HL-60/S4 treated with retinoic acid at 250 ng/mL for 4 days and 3 days (cell line): ENCODE data around the gene COX7A2.

Source experiments
- in situ Hi-C: fragments of 300-500 bp; cut with MboI; formaldehyde crosslinking; loops from 2 replicates; pipeline ENCODE4 v1.7.0; 2022; ENCODE audit warnings: low sequenced_read_pairs

Gene COX7A2

GRCh38 chr6:75223428-75223827 lies 20.2 kb downstream of the COX7A2 start:
- in situ Hi-C loops = loop anchor here (25.0 kb wide), 2 partner anchors 1361 to 1486 kb away; no protein-coding TSS in a partner anchor

DNA sequence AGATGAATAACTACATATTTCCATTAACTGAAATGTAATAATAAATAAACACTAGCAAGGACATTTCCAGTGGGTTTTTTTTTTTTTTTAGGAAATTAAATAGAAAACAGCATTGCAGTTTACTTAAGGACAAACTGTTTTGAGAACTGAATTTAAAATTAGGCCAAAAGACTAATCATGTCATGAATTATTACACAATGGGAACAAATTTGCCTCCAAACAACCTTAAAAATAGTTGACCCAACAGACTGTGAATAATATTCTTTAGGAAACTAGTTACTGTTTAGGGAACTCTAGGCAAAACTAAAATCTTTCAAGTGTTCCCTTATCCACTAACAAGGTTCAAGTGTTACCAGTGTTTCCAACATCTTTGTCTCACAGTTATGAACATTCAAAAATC lies 21.3 kb downstream of the COX7A2 start:
- in situ Hi-C loops = loop anchor here (25.0 kb wide), 2 partner anchors 1360 to 1485 kb away; no protein-coding TSS in a partner anchor

- in situ Hi-C loops = loop anchor here (25.0 kb wide), 2 partner anchors 1359 to 1484 kb away; no protein-coding TSS in a partner anchor
These were observed 22.5 kb downstream of the COX7A2 start for GRCh38 chr6:75221116-75221515.

GRCh38 chr6:75220357-75220756 lies 23.2 kb downstream of the COX7A2 start:
- in situ Hi-C loops = loop anchor here (25.0 kb wide), 2 partner anchors 1358 to 1483 kb away; no protein-coding TSS in a partner anchor

DNA sequence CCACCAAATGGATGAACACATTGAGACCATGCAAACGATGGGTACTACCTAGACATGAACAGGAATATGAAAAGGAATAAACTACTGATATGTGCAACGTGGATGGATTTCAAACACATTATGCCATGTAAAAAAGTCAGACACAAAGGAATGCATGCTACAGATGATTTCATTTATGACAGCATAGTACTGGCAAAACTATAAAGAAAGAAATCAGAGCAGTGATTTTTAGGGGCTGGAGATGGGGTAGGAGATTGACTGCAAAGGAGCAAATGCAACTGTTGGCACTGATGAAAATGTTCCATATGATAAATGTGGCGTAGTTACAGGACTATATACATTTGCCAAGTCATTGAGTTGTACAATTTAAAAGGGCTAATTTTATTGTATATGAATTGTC lies 24.3 kb downstream of the COX7A2 start:
- in situ Hi-C loops = loop anchor here (25.0 kb wide), 2 partner anchors 1357 to 1482 kb away; no protein-coding TSS in a partner anchor

DNA sequence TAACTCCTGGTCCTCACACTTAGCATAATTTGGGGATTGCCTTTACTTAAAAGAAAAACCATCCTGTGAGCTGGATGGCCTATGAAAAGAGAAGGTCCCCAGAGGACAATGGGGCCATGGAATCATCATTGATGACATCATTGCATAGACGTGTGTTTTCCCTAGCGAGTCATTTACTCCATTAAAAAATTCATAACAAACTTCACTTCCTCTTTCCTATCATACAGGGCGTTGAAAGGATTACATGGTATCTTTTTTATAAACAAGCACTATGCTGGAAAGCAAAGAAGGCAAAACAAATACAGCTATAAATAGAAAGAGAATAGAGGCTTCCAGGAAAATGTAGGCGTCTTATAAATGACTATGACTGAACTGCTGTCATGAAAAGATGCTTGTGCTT lies 26.4 kb downstream of the COX7A2 start:
- in situ Hi-C loops = loop anchor here (25.0 kb wide), 2 partner anchors 1355 to 1480 kb away; no protein-coding TSS in a partner anchor

DNA sequence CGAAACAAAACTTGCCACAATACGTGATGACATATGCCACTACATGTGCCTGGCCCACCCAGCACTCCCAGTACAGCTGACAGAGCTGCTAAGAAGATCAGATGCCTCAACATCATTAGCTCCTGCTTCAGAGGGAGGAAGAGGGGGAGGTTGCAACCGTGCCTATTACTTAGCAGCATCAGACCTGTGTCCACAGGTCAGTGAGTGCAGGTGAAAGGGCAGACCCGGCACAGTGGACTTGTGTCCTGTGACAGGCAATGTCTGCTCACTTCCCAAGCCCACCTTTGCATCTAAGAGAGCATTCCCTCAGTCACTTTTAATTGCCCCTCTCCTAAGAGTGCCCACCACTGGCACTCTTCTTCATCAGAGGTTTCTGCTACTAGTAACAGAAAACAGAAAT lies 28.3 kb downstream of the COX7A2 start:
- in situ Hi-C loops = loop anchor here (25.0 kb wide), 2 partner anchors 1353 to 1478 kb away; no protein-coding TSS in a partner anchor

DNA sequence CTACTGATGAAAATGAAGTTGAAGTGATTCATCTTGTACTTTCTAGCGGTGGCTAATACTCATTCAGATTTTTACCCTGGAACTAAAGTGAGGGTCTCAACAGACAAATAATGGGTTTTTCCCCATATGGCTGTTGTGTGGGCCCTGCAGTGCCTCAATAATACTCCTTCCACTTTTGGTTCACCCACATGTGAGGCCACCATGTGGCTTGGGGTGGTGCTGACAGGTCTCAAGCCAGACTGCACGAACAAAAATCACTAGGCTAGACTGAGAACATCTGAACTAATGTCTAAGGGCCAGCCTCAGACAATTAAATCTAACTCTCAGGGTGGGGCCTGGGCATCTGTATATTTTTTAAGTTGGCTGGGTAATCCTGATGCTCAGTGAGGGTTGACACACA lies 29.9 kb downstream of the COX7A2 start:
- in situ Hi-C loops = loop anchor here (25.0 kb wide), 2 partner anchors 1351 to 1476 kb away; no protein-coding TSS in a partner anchor

DNA sequence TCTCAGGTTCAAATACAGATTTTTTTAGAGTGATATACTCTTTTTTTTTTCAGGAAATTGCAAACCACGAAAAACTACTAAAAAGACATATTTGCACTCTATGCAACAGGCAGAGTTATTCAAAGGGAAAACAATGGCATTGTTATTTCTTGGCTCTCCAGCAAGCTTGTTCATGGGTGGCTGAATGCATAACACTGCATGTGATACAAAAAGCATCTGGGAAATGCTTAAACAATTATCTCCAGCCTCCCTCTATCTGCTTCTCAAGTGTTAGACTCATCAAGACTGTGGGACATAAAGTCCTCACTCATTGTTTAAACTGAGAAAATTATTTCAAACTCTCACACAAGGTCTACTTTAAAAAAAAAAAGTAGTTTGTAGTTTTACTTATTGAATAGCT lies 30.5 kb downstream of the COX7A2 start:
- in situ Hi-C loops = loop anchor here (25.0 kb wide), 2 partner anchors 1351 to 1476 kb away; no protein-coding TSS in a partner anchor

DNA sequence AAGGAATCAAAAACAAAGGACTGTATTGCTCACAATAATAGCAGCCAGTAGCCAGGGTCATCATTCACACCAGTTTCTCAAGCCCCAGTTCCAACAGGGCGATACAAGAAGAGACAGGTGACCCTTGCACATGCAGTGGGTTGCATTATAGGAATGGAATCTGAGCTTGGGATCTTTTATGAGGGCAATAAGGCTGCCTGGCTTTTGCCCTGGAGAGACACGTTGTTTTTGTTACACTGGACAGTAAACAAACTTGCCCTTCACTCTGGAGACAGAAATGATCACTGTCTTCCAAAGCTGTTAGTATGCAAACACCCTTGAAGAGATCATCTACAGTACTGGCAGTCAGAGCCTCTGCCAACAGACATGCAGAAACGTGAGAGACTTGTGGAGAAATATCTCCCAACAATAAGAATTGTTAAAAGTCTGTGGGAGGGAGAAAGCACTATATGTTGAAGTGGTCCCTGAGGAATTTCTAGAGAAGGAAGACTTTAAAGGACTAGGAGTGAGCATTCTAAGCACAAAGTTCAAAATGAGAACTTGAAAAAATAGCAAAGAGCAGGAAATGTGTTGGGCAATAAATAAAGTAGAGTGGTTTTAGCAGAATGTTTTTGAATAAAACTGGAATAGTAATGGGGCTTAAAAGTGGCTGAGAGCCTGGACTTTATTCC lies 31.5 kb downstream of the COX7A2 start:
- in situ Hi-C loops = loop anchor here (25.0 kb wide), 2 partner anchors 1350 to 1475 kb away; no protein-coding TSS in a partner anchor

DNA sequence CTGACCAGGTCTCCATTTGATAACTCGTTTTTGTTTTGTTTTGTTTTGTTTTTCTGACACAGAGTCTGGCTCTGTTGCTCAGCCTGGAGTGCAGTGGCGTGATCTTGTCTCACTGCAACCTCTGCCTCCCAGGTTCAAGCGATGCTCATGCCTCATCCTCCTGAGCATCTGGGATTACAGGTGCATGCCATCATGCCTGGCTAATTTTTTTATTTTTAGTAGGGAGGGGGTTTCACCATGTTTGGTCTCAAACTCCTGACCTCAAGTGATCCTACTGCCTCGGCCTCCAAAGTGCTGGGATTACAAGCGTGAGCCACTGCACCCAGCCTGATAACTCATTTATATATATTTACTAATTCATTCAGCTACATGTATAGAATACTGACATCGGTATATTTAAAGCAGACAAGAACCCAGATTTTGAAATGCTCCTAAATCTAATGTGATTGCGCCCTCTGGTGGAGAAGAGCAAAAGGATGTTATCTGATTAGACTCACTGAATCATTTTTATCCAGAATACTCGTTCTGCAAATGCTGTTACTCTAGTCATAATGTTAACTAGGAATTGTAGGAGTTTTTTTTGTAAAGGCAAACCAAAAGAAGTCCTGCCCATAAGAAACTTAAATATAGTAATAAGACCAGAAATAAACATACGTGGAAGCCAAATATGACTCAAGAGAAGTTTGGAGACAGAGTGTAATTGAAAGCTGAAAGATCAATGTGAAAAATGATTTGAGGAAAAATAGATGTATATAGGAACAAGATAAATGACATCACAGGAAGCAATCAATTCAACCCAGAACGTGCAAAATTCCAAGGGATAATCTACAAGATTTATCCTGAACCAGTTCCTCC lies 32.5 kb downstream of the COX7A2 start:
- in situ Hi-C loops = loop anchor here (25.0 kb wide), 2 partner anchors 1349 to 1474 kb away; no protein-coding TSS in a partner anchor

DNA sequence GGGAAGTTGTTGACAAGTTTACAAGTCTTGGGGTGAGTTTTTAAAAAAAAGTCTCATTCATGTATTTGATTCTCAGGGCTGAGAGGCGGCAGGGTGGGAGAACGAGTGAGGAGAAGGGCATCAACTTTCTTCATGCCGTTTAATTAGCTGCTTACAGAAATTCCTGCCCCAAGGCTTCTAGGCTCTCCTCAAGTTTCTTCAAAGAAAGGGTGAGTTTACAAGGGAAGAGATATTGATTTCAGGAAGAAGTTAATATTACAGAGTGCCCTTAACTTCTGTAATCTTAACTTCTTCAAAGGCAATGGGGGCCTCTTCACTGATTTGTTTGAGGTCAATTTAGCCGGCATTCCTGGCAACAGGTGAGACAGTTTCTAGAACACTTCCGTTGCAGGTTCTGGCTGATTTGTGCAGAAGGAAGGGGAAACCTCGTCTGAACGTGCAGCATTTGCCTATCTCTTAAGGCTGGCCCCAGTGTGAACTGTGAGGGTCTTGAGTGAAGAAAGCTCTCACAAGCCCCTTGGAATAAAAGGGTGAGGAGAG lies 34.3 kb downstream of the COX7A2 start:
- in situ Hi-C loops = loop anchor here (25.0 kb wide), 2 partner anchors 1347 to 1472 kb away; no protein-coding TSS in a partner anchor

DNA sequence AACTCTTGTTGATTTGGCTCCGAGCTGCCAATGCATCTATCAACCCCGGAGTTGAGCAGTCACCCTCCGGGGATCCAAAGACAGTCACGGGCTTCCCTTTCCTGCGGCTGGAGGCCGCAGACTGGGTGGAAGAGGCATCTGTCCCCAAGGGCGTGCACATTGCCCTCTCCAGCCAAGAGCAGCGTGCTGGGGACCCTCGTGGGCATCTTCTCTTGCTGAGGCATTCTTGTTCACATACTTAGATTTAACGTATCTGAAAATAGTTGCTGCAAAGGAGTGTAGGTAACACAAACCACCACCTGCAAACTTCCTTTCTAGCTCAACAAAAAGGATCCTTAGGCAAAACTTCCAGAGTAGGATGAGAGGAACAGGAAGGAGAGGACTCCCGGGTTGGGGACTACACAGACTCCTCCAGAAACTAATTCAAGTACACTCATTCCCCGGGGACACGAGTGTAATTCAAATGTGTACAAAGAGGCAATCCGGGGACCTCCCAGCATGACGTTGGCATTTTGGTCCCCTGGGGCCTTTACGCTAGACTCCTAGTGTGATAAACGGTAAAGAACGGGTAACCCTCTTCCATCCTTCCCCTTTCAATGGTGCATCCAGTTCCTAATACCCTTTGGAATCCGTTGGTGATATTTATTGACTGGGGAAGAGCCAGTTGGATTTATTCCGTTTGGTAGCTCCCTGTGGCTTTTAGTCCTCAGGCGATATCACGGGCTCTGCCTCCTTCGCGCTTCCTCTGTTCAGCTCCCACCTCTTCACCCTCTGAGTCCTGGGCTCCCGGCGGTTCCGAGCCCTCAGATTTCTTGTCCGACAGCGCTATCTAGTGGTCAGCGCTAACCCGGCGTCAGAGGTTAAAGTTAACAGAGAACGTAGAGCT lies 35.1 kb downstream of the COX7A2 start:
- in situ Hi-C loops = loop anchor here (25.0 kb wide), 2 partner anchors 1346 to 1471 kb away; no protein-coding TSS in a partner anchor

DNA sequence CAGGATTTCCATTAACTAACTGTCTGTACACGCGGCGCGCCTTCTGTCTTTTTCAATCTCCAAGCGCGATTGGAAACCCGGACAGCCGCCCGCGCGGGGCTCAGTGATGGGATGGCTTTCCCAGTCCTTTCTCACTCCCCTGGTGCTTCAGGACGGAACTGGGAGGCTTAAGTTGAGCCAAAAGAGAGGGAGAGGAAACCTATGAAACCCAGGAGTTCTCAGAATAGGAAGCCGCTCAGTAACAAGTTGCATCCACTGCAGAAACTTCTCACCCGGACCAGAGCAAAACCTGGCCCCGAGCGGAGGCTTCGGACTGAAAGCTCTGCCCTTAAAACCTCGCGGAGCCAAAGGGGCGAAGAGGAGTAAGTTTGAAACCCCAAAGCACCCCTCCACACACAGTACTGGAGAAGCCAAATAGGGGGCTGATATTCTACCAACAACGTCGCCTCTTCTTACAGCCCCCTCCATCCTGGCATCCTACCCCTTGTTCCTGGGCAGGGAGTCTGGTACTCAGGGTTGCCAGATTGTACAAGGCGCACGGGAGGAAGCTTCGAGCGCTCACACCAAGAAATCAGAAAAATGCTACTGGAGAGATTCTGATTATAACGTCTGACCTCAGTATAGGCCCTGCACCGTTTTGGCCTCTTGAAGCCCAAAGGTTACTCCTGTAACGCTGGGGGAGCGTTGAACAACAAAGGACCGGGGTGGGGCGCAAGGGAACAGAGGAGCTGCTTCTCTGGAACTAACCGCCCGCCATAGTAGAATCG lies 36.8 kb downstream of the COX7A2 start:
- in situ Hi-C loops = loop anchor here (25.0 kb wide), 2 partner anchors 1344 to 1469 kb away; no protein-coding TSS in a partner anchor

DNA sequence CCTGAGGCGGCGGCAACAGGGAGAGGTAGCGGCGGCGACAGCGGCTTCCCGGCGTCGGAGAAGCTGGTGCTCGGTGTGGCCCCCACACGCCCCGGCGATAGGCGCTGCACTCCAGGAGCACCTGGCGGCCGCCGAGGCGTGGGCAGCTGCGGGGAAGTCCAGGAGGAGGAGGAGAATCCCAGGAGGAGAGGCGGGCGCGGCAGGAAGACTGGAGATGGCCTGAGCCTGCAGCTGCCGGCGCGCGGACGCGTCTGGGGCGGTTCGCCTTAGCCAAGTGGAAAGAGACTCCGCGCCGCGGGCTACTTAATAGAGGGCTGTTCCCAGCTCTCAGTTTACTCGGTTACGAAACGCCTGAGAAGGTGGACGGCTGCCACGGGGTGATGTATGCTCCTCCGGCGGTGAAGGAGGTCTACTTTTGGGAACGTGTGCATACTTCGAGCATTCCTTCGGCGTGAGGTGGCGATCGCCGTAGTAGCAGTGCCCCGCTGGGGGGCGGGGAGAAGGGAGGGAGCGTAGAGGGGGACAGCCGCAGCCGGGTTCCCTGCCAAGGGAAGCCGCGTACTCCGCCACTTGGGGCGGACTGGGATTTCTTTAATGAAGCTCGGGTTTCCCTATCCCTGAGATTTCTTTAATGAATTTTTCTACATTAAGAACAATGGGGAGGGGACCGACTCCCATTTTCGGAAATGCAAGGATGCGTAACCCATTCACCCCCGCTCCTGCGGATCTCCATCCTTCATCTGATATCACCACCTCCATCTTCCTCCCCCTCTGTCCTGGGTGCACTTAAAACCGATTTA lies 37.6 kb downstream of the COX7A2 start, which contains the start of gene COL12A1:
COL12A1 (minus strand) TSS at position 278 of the 800 bp plus-strand sequence. CDS start 3,261 bp downstream, outside the sequence.
- in situ Hi-C loops = loop anchor here (25.0 kb wide), 2 partner anchors 1344 to 1469 kb away; no protein-coding TSS in a partner anchor

- in situ Hi-C loops = loop anchor here (25.0 kb wide), 2 partner anchors 1343 to 1468 kb away; no protein-coding TSS in a partner anchor
These were observed 38.4 kb downstream of the COX7A2 start for GRCh38 chr6:75204959-75205775.
